K562 (cell line): ENCODE results near the gene TMEM245. TPM values are rescaled to one million over a fixed set of nuclear protein-coding genes. Genes with fewer than 3 reads are reported as not detected.
A peak's percentile ranks its signal among the peaks of the same experiment; 100 is the strongest.

Experiments used
- ATAC-seq: fragments of 200-7000 bp; cut with Tn5 transposase; 3 replicates; pipeline ENCODE4 v1.9.1; 2020; ENCODE audit warnings: moderate library complexity
- BruUV-seq: library from RNA; stranded (reverse); fragments of 400-500 nt; replicated peaks from 2 replicates; lab custom pipeline; 2021; lab: Mats Ljungman, UMichigan
- CTCF ChIA-PET: fragments of 300-600 bp; formaldehyde crosslinking; extraction: SDS; loops from one replicate; lab custom pipeline; 2021; ENCODE audit warnings: low intra/inter-chr PET ratio; lab: Yijun Ruan, JAX
- POLR2A ChIA-PET: fragments of 300-600, 350-650 bp; sonication (Branson Sonifier 250); formaldehyde crosslinking; extraction: SDS; loops from one replicate; lab custom pipeline; 2021; ENCODE audit warnings: antibody characterized with exemption, inconsistent platforms; lab: Yijun Ruan, JAX
- DNase-seq, 4 experiments: peaks; one replicate each; pipeline versions ENCODE4 v3.0.0 to v3.0.0-alpha.2; 2011 to 2018; ENCODE audit warnings: low spot score in 3 of 4, mixed read lengths in 3 of 4; ENCODE audit errors: extremely low read depth in 1 of 4
- FAIRE-seq: peaks from 2 replicates; lab custom pipeline; 2011; peaks lifted over from hg19 to GRCh38; lab: Jason Lieb, UNC
- H2AFZ ChIP-seq: 2 replicates; pipeline ENCODE4 v1.6.0; 2011; ENCODE audit warnings: low read depth, low read length, control low read depth, inconsistent platforms
- H3K27ac ChIP-seq: fragments of 200-600 bp; 3 replicates; pipeline ENCODE4 v1.8.0; 2011; ENCODE audit warnings: low read depth, mild to moderate bottlenecking, control low read depth, inconsistent platforms, low read length, moderate library complexity, mixed read lengths; ENCODE audit errors: extremely low read depth
- H3K27me3 ChIP-seq, 2 experiments: fragments of 300-600 bp in 1 of 2; 2 replicates in 1 of 2; 3 replicates in 1 of 2; pipeline versions ENCODE4 v1.6.0 to v1.8.0; 2011; ENCODE audit warnings: inconsistent platforms in 2 of 2, low read length in 2 of 2, mild to moderate bottlenecking in 1 of 2, mixed read lengths in 1 of 2, moderate library complexity in 1 of 2; ENCODE audit not compliant: control insufficient read depth in 2 of 2, insufficient read depth in 2 of 2
- H3K36me3 ChIP-seq: fragments of 300-600 bp; 3 replicates; pipeline ENCODE4 v1.8.0; 2011; ENCODE audit warnings: mild to moderate bottlenecking, low read length, inconsistent platforms; ENCODE audit not compliant: control insufficient read depth, insufficient read depth
- H3K4me1 ChIP-seq, 2 experiments: fragments of 200-600 bp in 1 of 2; replicated peaks in 1 of 2; 2 replicates in 1 of 2; 3 replicates in 1 of 2; pipeline versions ENCODE4 v1.5.1 to v1.8.0; 2011; ENCODE audit warnings: inconsistent platforms in 2 of 2, low read length in 2 of 2, mild to moderate bottlenecking in 1 of 2, mixed read lengths in 1 of 2, moderate library complexity in 1 of 2; ENCODE audit not compliant: control insufficient read depth in 2 of 2, insufficient read depth in 2 of 2
- H3K4me2 ChIP-seq: 2 replicates; pipeline ENCODE4 v1.6.1; 2011; ENCODE audit warnings: low read length, control low read depth, inconsistent platforms, mixed read lengths; ENCODE audit not compliant: insufficient read depth
- H3K4me3 ChIP-seq: fragments of 200-600 bp; sonication (generic), shearing (Covaris generic); 2 replicates; pipeline ENCODE4 v1.5.1; 2016; ENCODE audit warnings: control low read depth, inconsistent platforms
- H3K79me2 ChIP-seq: fragments of 200-600 bp; 3 replicates; pipeline ENCODE4 v1.8.0; 2011; ENCODE audit warnings: low read length, inconsistent platforms; ENCODE audit not compliant: control insufficient read depth, insufficient read depth
- H3K9ac ChIP-seq, 2 experiments: 2 replicates each; pipeline versions ENCODE4 v1.6.0 to v1.6.1; 2011; ENCODE audit warnings: low read depth in 2 of 2, low read length in 2 of 2, control low read depth in 1 of 2, inconsistent platforms in 1 of 2, mild to moderate bottlenecking in 1 of 2, mixed read lengths in 1 of 2; ENCODE audit not compliant: insufficient read depth in 1 of 2
- H3K9me1 ChIP-seq: one replicate; pipeline ENCODE4 v1.6.0; 2011; ENCODE audit warnings: inconsistent platforms, mild to moderate bottlenecking, low read length, moderate library complexity; ENCODE audit not compliant: control insufficient read depth, insufficient read depth
- H3K9me3 ChIP-seq: replicated peaks from 2 replicates; pipeline ENCODE4 v1.5.1; 2011; ENCODE audit warnings: low read depth, low read length, inconsistent platforms; ENCODE audit not compliant: control insufficient read depth, insufficient read depth
- H4K20me1 ChIP-seq: replicated peaks from 2 replicates; pipeline ENCODE4 v1.6.1; 2011; ENCODE audit warnings: low read length, inconsistent platforms, mixed read lengths; ENCODE audit not compliant: control insufficient read depth, insufficient read depth
- BRD4 ChIP-seq: fragments of 200-600 bp; sonication (generic); IDR thresholded peaks from 2 replicates; pipeline ENCODE4 v1.6.1; 2017; ENCODE audit warnings: inconsistent platforms
- CBFA2T3 ChIP-seq: fragments of 450-650 bp; IDR thresholded peaks from 2 replicates; pipeline ENCODE4 v1.6.1; 2017
- DDX20 ChIP-seq: fragments of 450-650 bp; IDR thresholded peaks from 2 replicates; pipeline ENCODE4 v1.6.1; 2016; ENCODE audit warnings: missing genetic modification characterization, low read depth, mild to moderate bottlenecking, missing compliant biosample characterization, moderate library complexity
- HIVEP1 ChIP-seq: fragments of 250-450 bp; sonication (Bioruptor Pico); IDR thresholded peaks from 2 replicates; pipeline ENCODE4 v1.4.0; 2020; ENCODE audit warnings: mild to moderate bottlenecking
- MED1 ChIP-seq: sonication (generic); formaldehyde crosslinking; IDR thresholded peaks from 2 replicates; pipeline ENCODE4 v1.8.1; 2023; ENCODE audit warnings: missing genetic modification reagents, borderline replicate concordance
- SMAD4 ChIP-seq: fragments of 250-450 bp; sonication (Bioruptor Pico); conservative IDR thresholded peaks from 2 replicates; pipeline ENCODE4 v1.8.0; 2021; ENCODE audit warnings: inconsistent platforms, mild to moderate bottlenecking, moderate library complexity
- ZNF24 ChIP-seq: fragments of 450-650 bp; IDR thresholded peaks from 2 replicates; pipeline ENCODE4 v1.6.1; 2016
- ZNF77 ChIP-seq: fragments of 250-450 bp; sonication (Bioruptor Pico); IDR thresholded peaks from 2 replicates; pipeline ENCODE4 v1.5.0; 2020
- WGBS: fragments of 100-300 bp; shearing (Covaris generic); methylation state at CpG from one replicate; pipeline ENCODE4 v1.1.6; 2016; ENCODE audit warnings: low coverage, mixed read lengths; ENCODE audit not compliant: insufficient coverage; ENCODE audit errors: missing lambda C conversion rate; 5-methylcytosine and 5-hydroxymethylcytosine counted together
- in situ Hi-C: fragments of 300-500 bp; cut with MboI; formaldehyde crosslinking; loops from 4 replicates; pipeline ENCODE4 v1.15.0; 2018; ENCODE audit warnings: inconsistent platforms, mixed read lengths
- intact Hi-C: fragments of 100-400 bp; cut with micrococcal nuclease; formaldehyde crosslinking; loops from 2 replicates; pipeline ENCODE4 v1.14.2; 2022
- polyA plus RNA-seq, 8 experiments: library from polyadenylated mRNA; depleted of rRNA in 4 of 8; stranded (reverse) in 5 of 8; unstranded in 3 of 8; fragments of >200 nt; fragmentation: Nextera tagmentation in 2 of 8; fragmentation: Illumina TruSeq in 1 of 8; extraction: Ambion mirVana in 2 of 8; extraction: Trizol in 1 of 8; gene quantifications; 2 replicates each; pipeline versions ENCODE4 v1.2.1 to v1.2.3, GENCODE V29; 2011 to 2014; ENCODE audit warnings: inconsistent platforms in 1 of 8, missing spikeins in 1 of 8
- total RNA-seq, 7 experiments: library from RNA; depleted of rRNA in 6 of 7; stranded (reverse); fragments of >200 nt in 6 of 7; fragmentation: Illumina TruSeq in 2 of 7; extraction: Trizol in 2 of 7; gene quantifications; 2 replicates each; pipeline versions ENCODE4 v1.2.1 to v1.2.3, GENCODE V29; 2011 to 2021; ENCODE audit warnings: low replicate concordance in 1 of 7
- TF ChIP-seq, protein P1 (sequence below), 2 experiments: IDR thresholded peaks; 2 replicates each; pipeline ENCODE4 v1.6.1; 2012; ENCODE audit warnings: improper control_type of control experiment in 2 of 2, low read depth in 2 of 2, low read length in 2 of 2, borderline replicate concordance in 1 of 2
- TF ChIP-seq, protein P2 (sequence below), 2 experiments: fragments of 200-800 bp in 1 of 2; sonication (Bioruptor generic) in 1 of 2; sonication (generic) in 1 of 2; formaldehyde crosslinking in 1 of 2; IDR thresholded peaks in 1 of 2; conservative IDR thresholded peaks in 1 of 2; 2 replicates each; pipeline versions ENCODE4 v1.5.0 to v1.6.1; 2016 to 2020; ENCODE audit warnings: missing compliant biosample characterization in 1 of 2, missing genetic modification characterization in 1 of 2, missing genetic modification reagents in 1 of 2
- TF ChIP-seq, protein P3 (sequence below): fragments of 250-450 bp; sonication (Bioruptor Pico); IDR thresholded peaks from 2 replicates; pipeline ENCODE4 v1.5.0; 2020; ENCODE audit warnings: mild to moderate bottlenecking
- TF ChIP-seq, protein P4 (sequence below): fragments of 450-650 bp; formaldehyde crosslinking; IDR thresholded peaks from 2 replicates; pipeline ENCODE4 v1.4.0; 2020; ENCODE audit warnings: mild to moderate bottlenecking, mixed read lengths

TMEM245 gene
- total and polyA plus RNA-seq, 9 of the 15 experiments (the other 6 are each of a cell fraction or from before 2014, with no cell fraction given) = 8.5 to 43.2 (median 24.3) TPM

DNA sequence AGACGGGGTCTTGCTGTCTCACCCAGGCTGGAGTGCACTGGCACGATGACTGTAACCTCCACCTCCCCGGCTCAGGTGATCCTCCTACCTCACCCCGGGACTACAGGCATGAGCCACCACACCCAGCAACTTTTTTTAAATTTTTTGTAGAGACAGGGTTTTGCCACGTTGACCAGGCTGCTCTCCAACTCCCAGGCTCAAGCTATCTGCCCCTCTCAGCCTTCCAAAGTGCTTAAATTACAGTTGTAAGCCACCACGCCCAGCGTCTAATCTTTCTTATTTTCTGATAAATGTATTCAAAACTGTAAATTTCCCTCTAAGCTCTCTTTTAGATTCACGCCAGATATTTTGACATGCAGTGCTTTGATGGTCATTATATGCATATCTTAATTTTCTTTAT, 37.0 kb upstream of the TMEM245 start:
- ATAC-seq = peak; percentile 86
- H2AFZ ChIP-seq = peak overlapping the region; percentile 71
- H3K9me3 ChIP-seq = peaks cover 6% of the 10 kb centered on the region
- ChIA-PET POLR2A (interaction anchor here (0.6 to 1.0 kb wide), 3 partner anchors 9 to 270 kb away, joined by 3 to 5 read pairs (median 4); no protein-coding TSS in a partner anchor), CTCF (no interaction called here)
- peak overlapping the region; percentile 45; the same call in 1 of the 3 replicates for H3K27ac ChIP-seq
- peak overlapping the region; percentile 40 to 70; a peak in 2 of 4 replicates for H3K9ac ChIP-seq
- no peaks in the 10 kb centered on the region for H4K20me1 ChIP-seq
- in situ Hi-C loops (no loop called here), intact Hi-C loops (no loop called here)
- no peak overlapping the region for H3K4me3 ChIP-seq
- H3K79me2 ChIP-seq = no peaks in the 10 kb centered on the region
- H3K27me3 ChIP-seq = no peaks in the 10 kb centered on the region
- H3K36me3 ChIP-seq = no peaks in the 10 kb centered on the region; the same call in 2 of the 3 replicates
- peaks cover 5 to 10% of the 10 kb centered on the region in 2 experiments; a peak in 4 of 5 replicates for H3K4me1 ChIP-seq
- H3K9me1 ChIP-seq = no peaks in the 10 kb centered on the region
- peak; percentile 78 for FAIRE-seq
- BruUV-seq = no TSS peak
- peak overlapping the region; percentile 47 for H3K4me2 ChIP-seq
- peak in 1 of 4 experiments; percentile 72 for DNase-seq
- 3% methylated on average over 7 of the region's 8 CpGs for WGBS
- TF ChIP-seq CBFA2T3 (peak; percentile 52), ZNF77 (no peak), SMAD4 (CRISPR knock-in tag) (0 out of 2 replicates have a peak, but pooled peaks have one; percentile 5), BRD4 (no peak), MED1 (CRISPR knock-in tag) (no peak), DDX20 (no peak), HIVEP1 (CRISPR knock-in tag) (no peak), ZNF24 (no peak)
- TF ChIP-seq, protein P1, sequence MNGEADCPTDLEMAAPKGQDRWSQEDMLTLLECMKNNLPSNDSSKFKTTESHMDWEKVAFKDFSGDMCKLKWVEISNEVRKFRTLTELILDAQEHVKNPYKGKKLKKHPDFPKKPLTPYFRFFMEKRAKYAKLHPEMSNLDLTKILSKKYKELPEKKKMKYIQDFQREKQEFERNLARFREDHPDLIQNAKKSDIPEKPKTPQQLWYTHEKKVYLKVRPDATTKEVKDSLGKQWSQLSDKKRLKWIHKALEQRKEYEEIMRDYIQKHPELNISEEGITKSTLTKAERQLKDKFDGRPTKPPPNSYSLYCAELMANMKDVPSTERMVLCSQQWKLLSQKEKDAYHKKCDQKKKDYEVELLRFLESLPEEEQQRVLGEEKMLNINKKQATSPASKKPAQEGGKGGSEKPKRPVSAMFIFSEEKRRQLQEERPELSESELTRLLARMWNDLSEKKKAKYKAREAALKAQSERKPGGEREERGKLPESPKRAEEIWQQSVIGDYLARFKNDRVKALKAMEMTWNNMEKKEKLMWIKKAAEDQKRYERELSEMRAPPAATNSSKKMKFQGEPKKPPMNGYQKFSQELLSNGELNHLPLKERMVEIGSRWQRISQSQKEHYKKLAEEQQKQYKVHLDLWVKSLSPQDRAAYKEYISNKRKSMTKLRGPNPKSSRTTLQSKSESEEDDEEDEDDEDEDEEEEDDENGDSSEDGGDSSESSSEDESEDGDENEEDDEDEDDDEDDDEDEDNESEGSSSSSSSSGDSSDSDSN (IDR thresholded peaks at IDR 0.05; ENCODE audit: borderline replicate concordance in 1 of 2, low read depth in 2 of 2, low read length in 2 of 2) = no peak
- TF ChIP-seq, protein P2, sequence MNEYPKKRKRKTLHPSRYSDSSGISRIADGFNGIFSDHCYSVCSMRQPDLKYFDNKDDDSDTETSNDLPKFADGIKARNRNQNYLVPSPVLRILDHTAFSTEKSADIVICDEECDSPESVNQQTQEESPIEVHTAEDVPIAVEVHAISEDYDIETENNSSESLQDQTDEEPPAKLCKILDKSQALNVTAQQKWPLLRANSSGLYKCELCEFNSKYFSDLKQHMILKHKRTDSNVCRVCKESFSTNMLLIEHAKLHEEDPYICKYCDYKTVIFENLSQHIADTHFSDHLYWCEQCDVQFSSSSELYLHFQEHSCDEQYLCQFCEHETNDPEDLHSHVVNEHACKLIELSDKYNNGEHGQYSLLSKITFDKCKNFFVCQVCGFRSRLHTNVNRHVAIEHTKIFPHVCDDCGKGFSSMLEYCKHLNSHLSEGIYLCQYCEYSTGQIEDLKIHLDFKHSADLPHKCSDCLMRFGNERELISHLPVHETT (CRISPR knock-in tag; conservative IDR thresholded peaks at IDR 0.05 in 1 of 2, IDR thresholded peaks at IDR 0.05 in 1 of 2) = no peak
- TF ChIP-seq, protein P3, sequence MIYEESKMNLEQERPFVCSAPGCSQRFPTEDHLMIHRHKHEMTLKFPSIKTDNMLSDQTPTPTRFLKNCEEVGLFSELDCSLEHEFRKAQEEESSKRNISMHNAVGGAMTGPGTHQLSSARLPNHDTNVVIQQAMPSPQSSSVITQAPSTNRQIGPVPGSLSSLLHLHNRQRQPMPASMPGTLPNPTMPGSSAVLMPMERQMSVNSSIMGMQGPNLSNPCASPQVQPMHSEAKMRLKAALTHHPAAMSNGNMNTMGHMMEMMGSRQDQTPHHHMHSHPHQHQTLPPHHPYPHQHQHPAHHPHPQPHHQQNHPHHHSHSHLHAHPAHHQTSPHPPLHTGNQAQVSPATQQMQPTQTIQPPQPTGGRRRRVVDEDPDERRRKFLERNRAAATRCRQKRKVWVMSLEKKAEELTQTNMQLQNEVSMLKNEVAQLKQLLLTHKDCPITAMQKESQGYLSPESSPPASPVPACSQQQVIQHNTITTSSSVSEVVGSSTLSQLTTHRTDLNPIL (CRISPR knock-in tag) = no peak
- TF ChIP-seq, protein P4, sequence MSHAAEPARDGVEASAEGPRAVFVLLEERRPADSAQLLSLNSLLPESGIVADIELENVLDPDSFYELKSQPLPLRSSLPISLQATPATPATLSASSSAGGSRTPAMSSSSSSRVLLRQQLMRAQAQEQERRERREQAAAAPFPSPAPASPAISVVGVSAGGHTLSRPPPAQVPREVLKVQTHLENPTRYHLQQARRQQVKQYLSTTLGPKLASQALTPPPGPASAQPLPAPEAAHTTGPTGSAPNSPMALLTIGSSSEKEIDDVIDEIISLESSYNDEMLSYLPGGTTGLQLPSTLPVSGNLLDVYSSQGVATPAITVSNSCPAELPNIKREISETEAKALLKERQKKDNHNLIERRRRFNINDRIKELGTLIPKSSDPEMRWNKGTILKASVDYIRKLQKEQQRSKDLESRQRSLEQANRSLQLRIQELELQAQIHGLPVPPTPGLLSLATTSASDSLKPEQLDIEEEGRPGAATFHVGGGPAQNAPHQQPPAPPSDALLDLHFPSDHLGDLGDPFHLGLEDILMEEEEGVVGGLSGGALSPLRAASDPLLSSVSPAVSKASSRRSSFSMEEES (CRISPR knock-in tag) = no peak
